LNCaP clone FGC (cell line): ENCODE results near the gene RSAD1.

ENCODE experiments used
- DNase-seq: peaks from one replicate; pipeline ENCODE4 v3.0.0-alpha.2; 2011; ENCODE audit warnings: low read depth
- H3K4me3 ChIP-seq: 2 replicates; pipeline ENCODE4 v1.5.1; 2011; ENCODE audit warnings: mild to moderate bottlenecking, low read depth, low read length, control low read depth
- CTCF ChIP-seq: IDR thresholded peaks from 2 replicates; pipeline ENCODE4 v1.5.1; 2012; ENCODE audit warnings: mild to moderate bottlenecking; ENCODE audit not compliant: control insufficient read depth, insufficient read depth; ENCODE audit errors: extremely low read depth

Gene RSAD1

DNA sequence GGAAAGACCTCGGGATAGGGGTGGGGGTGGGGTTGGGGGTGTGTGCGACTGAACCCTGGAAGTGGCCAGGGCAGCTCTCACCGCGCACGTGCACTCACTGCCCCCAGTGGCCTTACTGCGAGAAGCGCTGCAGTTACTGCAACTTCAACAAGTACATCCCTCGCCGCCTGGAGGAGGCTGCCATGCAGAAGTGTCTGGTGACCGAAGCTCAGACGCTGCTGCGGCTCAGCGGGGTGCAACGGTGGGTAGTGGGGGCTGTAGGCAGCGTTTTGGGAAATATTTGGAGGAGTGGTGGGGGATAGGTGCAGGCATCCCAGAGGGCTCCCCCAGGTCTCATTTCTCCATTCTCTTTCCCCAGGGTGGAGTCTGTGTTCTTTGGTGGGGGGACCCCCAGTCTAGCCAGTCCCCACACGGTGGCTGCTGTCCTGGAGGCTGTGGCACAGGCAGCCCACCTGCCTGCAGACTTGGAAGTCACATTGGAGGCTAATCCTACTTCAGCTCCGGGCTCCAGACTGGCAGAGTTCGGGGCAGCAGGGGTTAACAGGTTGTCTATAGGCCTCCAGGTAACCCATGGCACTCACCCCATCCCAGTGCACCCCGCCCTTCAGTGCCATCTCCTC, 972 bp downstream of the RSAD1 start:
- TF ChIP-seq CTCF = peak; percentile 77
- peak; percentile 58 for DNase-seq
- peak overlapping the region; percentile 70 for H3K4me3 ChIP-seq

DNA sequence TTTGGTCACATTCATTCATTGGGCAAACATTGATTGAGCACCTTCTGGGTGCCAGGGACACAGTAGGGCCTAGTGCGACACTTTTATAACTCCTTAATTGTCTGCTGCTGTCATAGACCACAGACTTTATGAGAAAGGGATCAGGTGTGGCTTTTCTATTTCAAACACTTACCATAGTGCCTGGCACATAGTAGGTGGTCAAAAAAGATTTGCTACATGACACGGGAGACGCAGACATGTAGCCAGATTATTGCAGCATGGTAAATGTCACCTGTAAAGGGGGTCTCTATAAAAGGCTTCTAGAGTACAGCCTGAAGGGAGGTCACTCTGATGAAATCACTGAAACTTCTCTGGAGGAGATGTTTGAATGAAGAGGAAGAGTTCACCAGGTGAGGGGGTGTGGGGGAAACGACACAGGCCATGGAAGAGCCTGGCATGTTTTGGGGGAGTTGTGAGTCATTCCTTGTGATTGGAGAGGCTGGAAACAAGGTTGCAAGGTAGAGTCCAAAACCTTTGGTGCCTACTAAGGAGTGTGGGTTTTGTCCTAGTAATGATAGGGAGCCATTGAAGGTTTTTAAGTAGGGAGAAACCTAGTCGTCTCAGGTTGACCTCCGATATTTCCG, 1.6 kb downstream of the RSAD1 start:
- DNase-seq = no peak
- H3K4me3 ChIP-seq = peak overlapping the region; percentile 70
- no peak for TF ChIP-seq CTCF

DNA sequence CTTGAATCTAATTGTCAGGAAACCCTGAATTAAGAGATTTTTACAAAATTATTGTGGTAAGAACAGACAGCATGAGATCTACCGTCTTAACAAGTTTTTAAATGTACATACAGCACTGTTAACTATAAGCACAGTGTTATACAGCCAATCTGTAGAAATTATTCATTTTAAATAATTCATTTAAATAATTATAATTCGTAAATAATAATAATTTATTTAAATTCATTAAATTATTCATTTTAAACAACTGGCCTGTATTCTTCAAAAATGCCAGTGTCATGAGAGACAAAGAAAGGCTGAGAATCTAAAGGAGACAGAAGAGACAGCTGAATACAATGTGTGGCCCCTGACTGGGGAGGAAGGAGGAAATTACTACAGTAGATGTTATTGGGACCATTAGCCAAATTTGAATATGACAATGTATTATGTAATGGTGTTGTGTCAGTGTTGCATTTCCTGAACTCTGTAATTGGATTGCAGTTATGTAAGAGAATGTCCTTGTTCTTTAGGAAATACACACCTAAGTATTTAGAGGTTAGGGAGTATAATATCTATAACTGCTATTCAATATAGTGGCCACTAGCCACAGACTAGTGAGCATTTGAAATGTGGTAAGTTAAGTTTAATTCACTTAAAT, 2.3 kb downstream of the RSAD1 start:
- H3K4me3 ChIP-seq = no peak overlapping the region
- TF ChIP-seq CTCF = no peak
- DNase-seq = no peak

GRCh38 chr17:50481648-50482047, 3.0 kb downstream of the RSAD1 start:
- no peak overlapping the region for H3K4me3 ChIP-seq
- no peak for DNase-seq
- TF ChIP-seq CTCF = no peak

DNA sequence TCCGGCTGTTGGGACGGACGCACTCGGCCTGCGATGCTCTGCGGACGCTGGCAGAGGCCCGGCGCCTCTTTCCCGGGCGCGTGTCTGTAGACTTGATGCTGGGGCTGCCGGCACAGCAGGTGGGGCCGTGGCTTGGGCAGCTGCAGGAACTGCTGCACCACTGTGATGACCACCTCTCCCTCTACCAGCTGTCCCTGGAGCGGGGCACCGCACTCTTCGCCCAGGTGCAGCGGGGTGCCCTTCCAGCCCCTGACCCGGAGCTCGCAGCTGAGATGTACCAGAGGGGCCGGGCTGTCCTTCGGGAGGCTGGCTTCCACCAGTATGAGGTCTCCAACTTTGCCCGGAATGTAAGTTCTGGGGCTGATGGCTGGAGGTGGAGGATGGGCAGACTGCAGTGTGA, 3.5 kb downstream of the RSAD1 start:
- DNase-seq = no peak
- no peak overlapping the region for H3K4me3 ChIP-seq
- no peak for TF ChIP-seq CTCF

- H3K4me3 ChIP-seq = no peak overlapping the region
- peak; percentile 83 for DNase-seq
- TF ChIP-seq CTCF = peak; percentile 97
Measured at GRCh38 chr17:50482516-50482915, 3.9 kb downstream of the RSAD1 start.
